HepG2 (cell line): ENCODE results near the gene SNRPD3. TPM values are rescaled to one million over a fixed set of nuclear protein-coding genes. Genes with fewer than 3 reads are reported as not detected.

Experiments used
- ATAC-seq: fragments of 200-7000 bp; cut with Tn5 transposase; 3 replicates; pipeline ENCODE4 v1.9.1; 2020; ENCODE audit warnings: mild to moderate bottlenecking, moderate library complexity
- BruUV-seq: library from RNA; stranded (reverse); fragments of 400-500 nt; replicated peaks from 2 replicates; lab custom pipeline; 2021; lab: Mats Ljungman, UMichigan
- CTCF ChIA-PET: fragments of 300-600 bp; formaldehyde crosslinking; extraction: SDS; loops from one replicate; lab custom pipeline; 2021; ENCODE audit warnings: low total read pairs, inconsistent platforms, low intra/inter-chr PET ratio; lab: Yijun Ruan, JAX
- POLR2A ChIA-PET: fragments of 350-600 bp; sonication (Branson Sonifier 250); formaldehyde crosslinking; loops from one replicate; lab custom pipeline; 2020; ENCODE audit warnings: antibody characterized with exemption, inconsistent platforms; lab: Yijun Ruan, JAX
- DNase-seq: peaks from one replicate; pipeline ENCODE4 v3.0.0-alpha.2; 2015; ENCODE audit warnings: low spot score
- FAIRE-seq: peaks from 3 replicates; lab custom pipeline; 2011; peaks lifted over from hg19 to GRCh38; lab: Jason Lieb, UNC
- H2AFZ ChIP-seq: one replicate; pipeline ENCODE4 v1.6.1; 2011; ENCODE audit warnings: low read length, inconsistent platforms
- H3K27ac ChIP-seq: fragments of 300-600 bp; 3 replicates; pipeline ENCODE4 v1.8.0; 2011; ENCODE audit warnings: mixed run types, mild to moderate bottlenecking, mixed read lengths, low read length, inconsistent platforms; ENCODE audit not compliant: insufficient read depth; ENCODE audit errors: extremely low read length
- H3K27me3 ChIP-seq, 2 experiments: fragments of 200-600 bp in 1 of 2; 2 replicates in 1 of 2; 3 replicates in 1 of 2; pipeline versions ENCODE4 v1.6.0 to v1.8.0; 2011; ENCODE audit warnings: low read length in 2 of 2, mild to moderate bottlenecking in 2 of 2, moderate library complexity in 2 of 2, inconsistent platforms in 1 of 2; ENCODE audit not compliant: insufficient read depth in 2 of 2, control insufficient read depth in 1 of 2
- H3K36me3 ChIP-seq, 2 experiments: fragments of 200-600 bp in 1 of 2; replicated peaks in 1 of 2; 2 replicates in 1 of 2; 3 replicates in 1 of 2; pipeline versions ENCODE4 v1.5.1 to v1.8.0; 2011; ENCODE audit warnings: low read length in 2 of 2, inconsistent platforms in 1 of 2; ENCODE audit not compliant: insufficient read depth in 2 of 2, control insufficient read depth in 1 of 2
- H3K4me1 ChIP-seq: 2 replicates; pipeline ENCODE4 v1.5.1; 2012; ENCODE audit warnings: low read length, inconsistent platforms; ENCODE audit not compliant: insufficient read depth
- H3K4me2 ChIP-seq: 2 replicates; pipeline ENCODE4 v1.6.0; 2011; ENCODE audit warnings: low read depth, low read length, inconsistent platforms
- H3K4me3 ChIP-seq, 3 experiments: fragments of 200-600 bp in 1 of 3; sonication (generic), shearing (Covaris generic) in 1 of 3; replicated peaks in 1 of 3; 2 replicates each; pipeline ENCODE4 v1.5.1; 2011 to 2016; ENCODE audit warnings: low read length in 3 of 3, inconsistent platforms in 2 of 3, low read depth in 2 of 3, mild to moderate bottlenecking in 2 of 3, control low read depth in 1 of 3, mixed read lengths in 1 of 3; ENCODE audit not compliant: insufficient read depth in 1 of 3
- H3K79me2 ChIP-seq: one replicate; pipeline ENCODE4 v1.6.1; 2011; ENCODE audit warnings: low read length, inconsistent platforms; ENCODE audit not compliant: insufficient read depth
- H3K9ac ChIP-seq: 2 replicates; pipeline ENCODE4 v1.6.0; 2011; ENCODE audit warnings: mild to moderate bottlenecking, low read depth, low read length, inconsistent platforms; ENCODE audit not compliant: insufficient read depth
- H3K9me3 ChIP-seq: 2 replicates; pipeline ENCODE4 v1.5.1; 2012; ENCODE audit warnings: mild to moderate bottlenecking, low read length
- H4K20me1 ChIP-seq: 2 replicates; pipeline ENCODE4 v1.6.0; 2011; ENCODE audit warnings: inconsistent platforms, mild to moderate bottlenecking, low read length, moderate library complexity; ENCODE audit not compliant: insufficient read depth
- DBP ChIP-seq: sonication (generic); formaldehyde crosslinking; IDR thresholded peaks from 2 replicates; pipeline ENCODE4 v1.4.0; 2020; ENCODE audit warnings: missing genetic modification reagents; ENCODE audit errors: not compliant biosample characterization
- MED13 ChIP-seq: sonication (generic); formaldehyde crosslinking; IDR thresholded peaks from 2 replicates; pipeline ENCODE4 v1.5.0; 2020; ENCODE audit warnings: missing genetic modification reagents
- REPIN1 ChIP-seq: sonication (generic); formaldehyde crosslinking; IDR thresholded peaks from 2 replicates; pipeline ENCODE4 v1.8.0; 2022; ENCODE audit warnings: missing genetic modification reagents, low read depth, mild to moderate bottlenecking, borderline replicate concordance
- SCMH1 ChIP-seq: sonication (generic); formaldehyde crosslinking; IDR thresholded peaks from 2 replicates; pipeline ENCODE4 v1.9.0; 2021; ENCODE audit warnings: missing genetic modification reagents, mild to moderate bottlenecking, borderline replicate concordance
- STAT6 ChIP-seq: sonication (generic); formaldehyde crosslinking; IDR thresholded peaks from 2 replicates; pipeline ENCODE4 v1.4.0; 2020; ENCODE audit warnings: missing genetic modification reagents, mild to moderate bottlenecking, borderline replicate concordance
- TARDBP ChIP-seq: sonication (generic); formaldehyde crosslinking; IDR thresholded peaks from 2 replicates; pipeline ENCODE4 v1.8.0; 2022; ENCODE audit warnings: mild to moderate bottlenecking, missing genetic modification reagents
- ZKSCAN8 ChIP-seq: IDR thresholded peaks from 2 replicates; pipeline ENCODE4 v1.6.1; 2016; ENCODE audit warnings: borderline replicate concordance, missing genetic modification reagents, missing compliant biosample characterization
- ZNF607 ChIP-seq: sonication (generic); formaldehyde crosslinking; IDR thresholded peaks from 2 replicates; pipeline ENCODE4 v1.5.1; 2020; ENCODE audit warnings: missing genetic modification reagents, mild to moderate bottlenecking, borderline replicate concordance
- ZNF724P ChIP-seq: sonication (generic); formaldehyde crosslinking; IDR thresholded peaks from 2 replicates; pipeline ENCODE4 v1.8.0; 2022; ENCODE audit warnings: missing genetic modification reagents, borderline replicate concordance
- WGBS: methylation state at CpG from one replicate; pipeline ENCODE4 v1.1.6; 2017; ENCODE audit warnings: low lambda C conversion rate; 5-methylcytosine and 5-hydroxymethylcytosine counted together
- in situ Hi-C: cut with HindIII; loops from 2 replicates; pipeline ENCODE4 v1.10.0; 2017; ENCODE audit warnings: low pct_unique_long_range_greater_than_20kb; ENCODE audit not compliant: extremely low pct_ligation_motif_present
- intact Hi-C: fragments of 100-400 bp; cut with micrococcal nuclease; formaldehyde crosslinking; loops from one replicate; pipeline ENCODE4 v1.10.0; 2022; ENCODE audit not compliant: unreplicated experiment
- polyA plus RNA-seq, 8 experiments: library from polyadenylated mRNA; depleted of rRNA in 3 of 8; stranded (reverse) in 7 of 8; unstranded in 1 of 8; fragments of >200 nt; fragmentation: Illumina TruSeq in 4 of 8; extraction: Trizol in 4 of 8; gene quantifications; 2 replicates each; pipeline versions ENCODE4 v1.2.1 to v1.2.3, GENCODE V29; 2011 to 2016; ENCODE audit warnings: low read depth in 4 of 8, missing spikeins in 1 of 8, mixed read lengths in 1 of 8; ENCODE audit not compliant: insufficient read depth in 1 of 8
- total RNA-seq, 5 experiments: library from RNA; depleted of rRNA; stranded (reverse); fragments of >200 nt; fragmentation: Illumina TruSeq; extraction: Trizol; gene quantifications; 2 replicates each; pipeline ENCODE4 v1.2.3, GENCODE V29; 2016; ENCODE audit warnings: low read depth in 1 of 5
- TF ChIP-seq, protein P1 (sequence below): sonication (generic); formaldehyde crosslinking; IDR thresholded peaks from 2 replicates; pipeline ENCODE4 v1.5.1; 2020; ENCODE audit warnings: mild to moderate bottlenecking, missing genetic modification reagents

Gene SNRPD3
- total and polyA plus RNA-seq, 2 of the 13 experiments (the other 11 are each of a cell fraction or from before 2014, with no cell fraction given): 110 to 209 TPM

- Histone ChIP-seq H3K4me2 (no peak overlapping the region), H3K36me3 (no peaks in the 10 kb centered on the region), H3K9me3 (no peaks in the 10 kb centered on the region), H4K20me1 (no peaks in the 10 kb centered on the region), H2AFZ (no peak overlapping the region), H3K79me2 (no peaks in the 10 kb centered on the region), H3K27me3 (no peaks in the 10 kb centered on the region), H3K27ac (no peak overlapping the region), H3K4me1 (peaks cover 83% of the 10 kb centered on the region), H3K9ac (no peak overlapping the region), H3K4me3 (no peak overlapping the region)
- TF ChIP-seq, protein P1, sequence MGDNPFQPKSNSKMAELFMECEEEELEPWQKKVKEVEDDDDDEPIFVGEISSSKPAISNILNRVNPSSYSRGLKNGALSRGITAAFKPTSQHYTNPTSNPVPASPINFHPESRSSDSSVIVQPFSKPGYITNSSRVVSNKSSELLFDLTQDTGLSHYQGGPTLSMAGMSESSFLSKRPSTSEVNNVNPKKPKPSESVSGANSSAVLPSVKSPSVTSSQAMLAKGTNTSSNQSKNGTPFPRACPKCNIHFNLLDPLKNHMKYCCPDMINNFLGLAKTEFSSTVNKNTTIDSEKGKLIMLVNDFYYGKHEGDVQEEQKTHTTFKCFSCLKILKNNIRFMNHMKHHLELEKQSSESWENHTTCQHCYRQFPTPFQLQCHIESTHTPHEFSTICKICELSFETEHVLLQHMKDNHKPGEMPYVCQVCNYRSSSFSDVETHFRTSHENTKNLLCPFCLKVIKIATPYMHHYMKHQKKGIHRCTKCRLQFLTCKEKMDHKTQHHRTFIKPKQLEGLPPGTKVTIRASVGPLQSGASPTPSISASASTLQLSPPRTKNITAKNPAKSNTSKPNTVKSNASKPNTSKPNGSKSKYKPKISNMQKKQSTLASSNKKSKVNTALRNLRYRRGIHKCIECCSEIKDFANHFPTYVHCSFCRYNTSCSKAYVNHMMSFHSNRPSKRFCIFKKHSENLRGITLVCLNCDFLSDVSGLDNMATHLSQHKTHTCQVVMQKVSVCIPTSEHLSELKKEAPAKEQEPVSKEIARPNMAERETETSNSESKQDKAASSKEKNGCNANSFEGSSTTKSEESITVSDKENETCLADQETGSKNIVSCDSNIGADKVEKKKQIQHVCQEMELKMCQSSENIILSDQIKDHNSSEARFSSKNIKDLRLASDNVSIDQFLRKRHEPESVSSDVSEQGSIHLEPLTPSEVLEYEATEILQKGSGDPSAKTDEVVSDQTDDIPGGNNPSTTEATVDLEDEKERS (CRISPR knock-in tag): no peak
- TF ChIP-seq SCMH1 (CRISPR knock-in tag) (no peak), DBP (CRISPR knock-in tag) (no peak), STAT6 (no peak), TARDBP (no peak), ZKSCAN8 (CRISPR knock-in tag) (no peak), REPIN1 (CRISPR knock-in tag) (no peak), ZNF724P (CRISPR knock-in tag) (no peak), ZNF607 (no peak), MED13 (CRISPR knock-in tag) (no peak)
- FAIRE-seq (no peak), DNase-seq (no peak), ATAC-seq (no peak)
- in situ Hi-C loops (loop anchor here (10.0 kb wide), 1 partner anchor 194 kb away; no protein-coding TSS in a partner anchor), intact Hi-C loops (loop anchor here (2.0 kb wide), 1 partner anchor 18 kb away; no protein-coding TSS in a partner anchor)
- BruUV-seq: no TSS peak
- WGBS: 92% methylated on average over 8 of the region's 9 CpGs
- POLR2A ChIA-PET: interaction anchor here (3.2 kb wide), 1 partner anchor 12 kb away, joined by 15 read pairs; no protein-coding TSS in a partner anchor
- CTCF ChIA-PET: no interaction called here
These were observed 36.9 kb upstream of the SNRPD3 start for GRCh38 chr22:24518771-24519485.
